HepG2 (cell line): ENCODE measurements around the gene GPC3. TPM values are rescaled to one million over a fixed set of nuclear protein-coding genes. Genes with fewer than 3 reads are reported as not detected.

ENCODE experiments used
- ATAC-seq: fragments of 200-7000 bp; cut with Tn5 transposase; 3 replicates; pipeline ENCODE4 v1.9.1; 2020; ENCODE audit warnings: mild to moderate bottlenecking, moderate library complexity
- BruUV-seq: library from RNA; stranded (reverse); fragments of 400-500 nt; replicated peaks from 2 replicates; lab custom pipeline; 2021; lab: Mats Ljungman, UMichigan
- CTCF ChIA-PET: fragments of 300-600 bp; formaldehyde crosslinking; extraction: SDS; loops from one replicate; lab custom pipeline; 2021; ENCODE audit warnings: low total read pairs, inconsistent platforms, low intra/inter-chr PET ratio; lab: Yijun Ruan, JAX
- POLR2A ChIA-PET: fragments of 350-600 bp; sonication (Branson Sonifier 250); formaldehyde crosslinking; loops from one replicate; lab custom pipeline; 2020; ENCODE audit warnings: antibody characterized with exemption, inconsistent platforms; lab: Yijun Ruan, JAX
- DNase-seq: peaks from one replicate; pipeline ENCODE4 v3.0.0-alpha.2; 2015; ENCODE audit warnings: low spot score
- FAIRE-seq: peaks from 3 replicates; lab custom pipeline; 2011; peaks lifted over from hg19 to GRCh38; lab: Jason Lieb, UNC
- H2AFZ ChIP-seq: one replicate; pipeline ENCODE4 v1.6.1; 2011; ENCODE audit warnings: low read length, inconsistent platforms
- H3K27ac ChIP-seq: fragments of 300-600 bp; 3 replicates; pipeline ENCODE4 v1.8.0; 2011; ENCODE audit warnings: mixed run types, mild to moderate bottlenecking, mixed read lengths, low read length, inconsistent platforms; ENCODE audit not compliant: insufficient read depth; ENCODE audit errors: extremely low read length
- H3K27me3 ChIP-seq, 2 experiments: fragments of 200-600 bp in 1 of 2; 2 replicates in 1 of 2; 3 replicates in 1 of 2; pipeline versions ENCODE4 v1.6.0 to v1.8.0; 2011; ENCODE audit warnings: low read length in 2 of 2, mild to moderate bottlenecking in 2 of 2, moderate library complexity in 2 of 2, inconsistent platforms in 1 of 2; ENCODE audit not compliant: insufficient read depth in 2 of 2, control insufficient read depth in 1 of 2
- H3K36me3 ChIP-seq, 2 experiments: fragments of 200-600 bp in 1 of 2; replicated peaks in 1 of 2; 2 replicates in 1 of 2; 3 replicates in 1 of 2; pipeline versions ENCODE4 v1.5.1 to v1.8.0; 2011; ENCODE audit warnings: low read length in 2 of 2, inconsistent platforms in 1 of 2; ENCODE audit not compliant: insufficient read depth in 2 of 2, control insufficient read depth in 1 of 2
- H3K4me1 ChIP-seq: 2 replicates; pipeline ENCODE4 v1.5.1; 2012; ENCODE audit warnings: low read length, inconsistent platforms; ENCODE audit not compliant: insufficient read depth
- H3K4me2 ChIP-seq: 2 replicates; pipeline ENCODE4 v1.6.0; 2011; ENCODE audit warnings: low read depth, low read length, inconsistent platforms
- H3K4me3 ChIP-seq, 3 experiments: fragments of 200-600 bp in 1 of 3; sonication (generic), shearing (Covaris generic) in 1 of 3; replicated peaks in 1 of 3; 2 replicates each; pipeline ENCODE4 v1.5.1; 2011 to 2016; ENCODE audit warnings: low read length in 3 of 3, inconsistent platforms in 2 of 3, low read depth in 2 of 3, mild to moderate bottlenecking in 2 of 3, control low read depth in 1 of 3, mixed read lengths in 1 of 3; ENCODE audit not compliant: insufficient read depth in 1 of 3
- H3K79me2 ChIP-seq: one replicate; pipeline ENCODE4 v1.6.1; 2011; ENCODE audit warnings: low read length, inconsistent platforms; ENCODE audit not compliant: insufficient read depth
- H3K9ac ChIP-seq: 2 replicates; pipeline ENCODE4 v1.6.0; 2011; ENCODE audit warnings: mild to moderate bottlenecking, low read depth, low read length, inconsistent platforms; ENCODE audit not compliant: insufficient read depth
- H3K9me3 ChIP-seq: 2 replicates; pipeline ENCODE4 v1.5.1; 2012; ENCODE audit warnings: mild to moderate bottlenecking, low read length
- H4K20me1 ChIP-seq: 2 replicates; pipeline ENCODE4 v1.6.0; 2011; ENCODE audit warnings: inconsistent platforms, mild to moderate bottlenecking, low read length, moderate library complexity; ENCODE audit not compliant: insufficient read depth
- AGO1 ChIP-seq: fragments of 200-400 bp; formaldehyde crosslinking; IDR thresholded peaks from 2 replicates; pipeline ENCODE4 v1.6.1; 2017; ENCODE audit warnings: mild to moderate bottlenecking, low read depth, low read length, moderate library complexity; ENCODE audit not compliant: poor library complexity, severe bottlenecking
- AKNA ChIP-seq: sonication (generic); formaldehyde crosslinking; IDR thresholded peaks from 2 replicates; pipeline ENCODE4 v1.4.0; 2020; ENCODE audit warnings: missing genetic modification reagents, borderline replicate concordance
- EHMT2 ChIP-seq: fragments of 200-600 bp; sonication (generic); IDR thresholded peaks from 2 replicates; pipeline ENCODE4 v1.7.0; 2017; ENCODE audit warnings: antibody characterized with exemption, low read depth, low read length, borderline replicate concordance
- GFI1 ChIP-seq: sonication (generic); formaldehyde crosslinking; IDR thresholded peaks from 2 replicates; pipeline ENCODE4 v1.5.0; 2020; ENCODE audit warnings: missing genetic modification reagents, mild to moderate bottlenecking, borderline replicate concordance
- MTERF4 ChIP-seq: sonication (generic); formaldehyde crosslinking; IDR thresholded peaks from 2 replicates; pipeline ENCODE4 v1.8.0; 2023; ENCODE audit warnings: mild to moderate bottlenecking, missing genetic modification reagents
- NFATC3 ChIP-seq: sonication (generic); formaldehyde crosslinking; IDR thresholded peaks from 2 replicates; pipeline ENCODE4 v1.5.1; 2020; ENCODE audit warnings: mild to moderate bottlenecking, missing genetic modification reagents
- NR2F1 ChIP-seq, 2 experiments: fragments of 450-650 bp in 1 of 2; formaldehyde crosslinking in 1 of 2; IDR thresholded peaks; 2 replicates each; pipeline versions ENCODE4 v1.5.0 to v1.6.1; 2016 to 2020; ENCODE audit warnings: mild to moderate bottlenecking in 1 of 2, missing compliant biosample characterization in 1 of 2, missing genetic modification reagents in 1 of 2, moderate library complexity in 1 of 2
- SMYD3 ChIP-seq: sonication (generic); formaldehyde crosslinking; IDR thresholded peaks from 2 replicates; pipeline ENCODE4 v1.8.1; 2023; ENCODE audit warnings: mild to moderate bottlenecking, missing genetic modification reagents
- SNAI1 ChIP-seq: sonication (generic); formaldehyde crosslinking; IDR thresholded peaks from 2 replicates; pipeline ENCODE4 v1.5.0; 2020; ENCODE audit warnings: mild to moderate bottlenecking, missing genetic modification reagents, borderline replicate concordance
- SRY ChIP-seq: sonication (generic); formaldehyde crosslinking; IDR thresholded peaks from 2 replicates; pipeline ENCODE4 v1.8.0; 2022; ENCODE audit warnings: mild to moderate bottlenecking, missing genetic modification reagents
- U2AF1 ChIP-seq: fragments of 200-400 bp; formaldehyde crosslinking; optimal IDR thresholded peaks from 2 replicates; pipeline ENCODE3; 2017; ENCODE audit warnings: mild to moderate bottlenecking, low read depth, low read length
- ZBTB2 ChIP-seq: sonication (generic); formaldehyde crosslinking; IDR thresholded peaks from 2 replicates; pipeline ENCODE4 v1.8.0; 2022; ENCODE audit warnings: low read depth, missing genetic modification reagents
- ZBTB34 ChIP-seq: sonication (generic); formaldehyde crosslinking; IDR thresholded peaks from 2 replicates; pipeline ENCODE4 v1.8.0; 2022; ENCODE audit warnings: mild to moderate bottlenecking, missing genetic modification reagents
- ZBTB8A ChIP-seq: sonication (generic); formaldehyde crosslinking; IDR thresholded peaks from 2 replicates; pipeline ENCODE4 v1.4.0; 2020; ENCODE audit warnings: mild to moderate bottlenecking, low read depth, missing genetic modification reagents, borderline replicate concordance
- ZFYVE20 ChIP-seq: sonication (generic); formaldehyde crosslinking; IDR thresholded peaks from 2 replicates; pipeline ENCODE4 v1.8.0; 2023; ENCODE audit warnings: low read depth, mild to moderate bottlenecking, moderate library complexity, missing genetic modification reagents, borderline replicate concordance
- ZNF44 ChIP-seq: sonication (generic); formaldehyde crosslinking; IDR thresholded peaks from 2 replicates; pipeline ENCODE4 v1.5.1; 2020; ENCODE audit warnings: mild to moderate bottlenecking, missing genetic modification reagents
- WGBS: methylation state at CpG from one replicate; pipeline ENCODE4 v1.1.6; 2017; ENCODE audit warnings: low lambda C conversion rate; 5-methylcytosine and 5-hydroxymethylcytosine counted together
- in situ Hi-C: cut with HindIII; loops from 2 replicates; pipeline ENCODE4 v1.10.0; 2017; ENCODE audit warnings: low pct_unique_long_range_greater_than_20kb; ENCODE audit not compliant: extremely low pct_ligation_motif_present
- intact Hi-C: fragments of 100-400 bp; cut with micrococcal nuclease; formaldehyde crosslinking; loops from one replicate; pipeline ENCODE4 v1.10.0; 2022; ENCODE audit not compliant: unreplicated experiment
- polyA plus RNA-seq, 8 experiments: library from polyadenylated mRNA; depleted of rRNA in 3 of 8; stranded (reverse) in 7 of 8; unstranded in 1 of 8; fragments of >200 nt; fragmentation: Illumina TruSeq in 4 of 8; extraction: Trizol in 4 of 8; gene quantifications; 2 replicates each; pipeline versions ENCODE4 v1.2.1 to v1.2.3, GENCODE V29; 2011 to 2016; ENCODE audit warnings: low read depth in 4 of 8, missing spikeins in 1 of 8, mixed read lengths in 1 of 8; ENCODE audit not compliant: insufficient read depth in 1 of 8
- total RNA-seq, 5 experiments: library from RNA; depleted of rRNA; stranded (reverse); fragments of >200 nt; fragmentation: Illumina TruSeq; extraction: Trizol; gene quantifications; 2 replicates each; pipeline ENCODE4 v1.2.3, GENCODE V29; 2016; ENCODE audit warnings: low read depth in 1 of 5

The GPC3 gene
- total and polyA plus RNA-seq, 2 of the 13 experiments (the other 11 are each of a cell fraction or from before 2014, with no cell fraction given): 1,799 to 3,263 TPM

GRCh38 chrX:133650239-133650638, 335.2 kb downstream of the GPC3 start:
- H3K4me3 ChIP-seq: no peak overlapping the region
- no peak overlapping the region for H3K27ac ChIP-seq
- intact Hi-C loops (no loop called here), in situ Hi-C loops (no loop called here)
- peaks cover 2% of the 10 kb centered on the region for H3K79me2 ChIP-seq
- H3K9ac ChIP-seq: no peak overlapping the region
- no peak overlapping the region for H3K4me2 ChIP-seq
- WGBS: 100% methylated on average over 1 of the region's 1 CpG
- no TSS peak for BruUV-seq
- CTCF ChIA-PET: no interaction called here
- ATAC-seq (no peak), DNase-seq (no peak), FAIRE-seq (no peak)
- no peak overlapping the region for H2AFZ ChIP-seq
- POLR2A ChIA-PET: no interaction called here
- H3K4me1 ChIP-seq: no peaks in the 10 kb centered on the region
- peaks cover 34% of the 10 kb centered on the region for H4K20me1 ChIP-seq
- no peaks in the 10 kb centered on the region for H3K27me3 ChIP-seq
- H3K36me3 ChIP-seq: peaks cover 5 to 44% of the 10 kb centered on the region in 2 experiments
- H3K9me3 ChIP-seq: no peaks in the 10 kb centered on the region
- TF ChIP-seq EHMT2: no peak
- TF ChIP-seq SRY: no peak
- no peak for TF ChIP-seq ZNF44 (CRISPR knock-in tag)
- no peak for TF ChIP-seq ZBTB2 (CRISPR knock-in tag)
- no peak for TF ChIP-seq NR2F1 (CRISPR knock-in tag; IDR thresholded peaks at IDR 0.05)
- TF ChIP-seq ZFYVE20: no peak
- TF ChIP-seq GFI1 (CRISPR knock-in tag): no peak
- no peak for TF ChIP-seq ZBTB8A
- TF ChIP-seq U2AF1: no peak
- no peak for TF ChIP-seq SMYD3 (CRISPR knock-in tag)
- TF ChIP-seq AGO1: no peak
- no peak for TF ChIP-seq SNAI1 (CRISPR knock-in tag)
- no peak for TF ChIP-seq AKNA (CRISPR knock-in tag)
- TF ChIP-seq ZBTB34 (CRISPR knock-in tag): no peak
- TF ChIP-seq MTERF4 (CRISPR knock-in tag): no peak
- TF ChIP-seq NFATC3: no peak
